Nephron progenitor cell (in vitro differentiated cells): ENCODE measurements around the gene SFSWAP.
A peak's percentile ranks its signal among the peaks of the same experiment; 100 is the strongest.

ENCODE experiments used
- DNase-seq: peaks from one replicate; pipeline ENCODE4 v3.0.0; 2021
- H3K27ac Mint-ChIP-seq: 2 replicates; pipeline ENCODE4 v1.8.0; 2021; ENCODE audit warnings: mild to moderate bottlenecking, moderate library complexity, mixed read lengths
- H3K27me3 Mint-ChIP-seq: 2 replicates; pipeline ENCODE4 v1.8.0; 2021; ENCODE audit warnings: mild to moderate bottlenecking, low read depth, mixed read lengths; ENCODE audit not compliant: poor library complexity
- H3K36me3 Mint-ChIP-seq: 2 replicates; pipeline ENCODE4 v1.8.0; 2021; ENCODE audit warnings: low read depth, mixed read lengths
- H3K4me1 Mint-ChIP-seq: 2 replicates; pipeline ENCODE4 v1.8.0; 2021; ENCODE audit warnings: mixed read lengths
- H3K4me3 Mint-ChIP-seq: 2 replicates; pipeline ENCODE4 v1.8.0; 2021; ENCODE audit warnings: mild to moderate bottlenecking, moderate library complexity, mixed read lengths
- H3K9me3 Mint-ChIP-seq: 2 replicates; pipeline ENCODE4 v1.8.0; 2021; ENCODE audit warnings: mild to moderate bottlenecking, moderate library complexity, mixed read lengths
- CTCF ChIP-seq: fragments of 200-600 bp; sonication (generic); IDR thresholded peaks from 2 replicates; pipeline ENCODE4 v1.5.0; 2021; ENCODE audit warnings: antibody characterized with exemption

SFSWAP gene

DNA sequence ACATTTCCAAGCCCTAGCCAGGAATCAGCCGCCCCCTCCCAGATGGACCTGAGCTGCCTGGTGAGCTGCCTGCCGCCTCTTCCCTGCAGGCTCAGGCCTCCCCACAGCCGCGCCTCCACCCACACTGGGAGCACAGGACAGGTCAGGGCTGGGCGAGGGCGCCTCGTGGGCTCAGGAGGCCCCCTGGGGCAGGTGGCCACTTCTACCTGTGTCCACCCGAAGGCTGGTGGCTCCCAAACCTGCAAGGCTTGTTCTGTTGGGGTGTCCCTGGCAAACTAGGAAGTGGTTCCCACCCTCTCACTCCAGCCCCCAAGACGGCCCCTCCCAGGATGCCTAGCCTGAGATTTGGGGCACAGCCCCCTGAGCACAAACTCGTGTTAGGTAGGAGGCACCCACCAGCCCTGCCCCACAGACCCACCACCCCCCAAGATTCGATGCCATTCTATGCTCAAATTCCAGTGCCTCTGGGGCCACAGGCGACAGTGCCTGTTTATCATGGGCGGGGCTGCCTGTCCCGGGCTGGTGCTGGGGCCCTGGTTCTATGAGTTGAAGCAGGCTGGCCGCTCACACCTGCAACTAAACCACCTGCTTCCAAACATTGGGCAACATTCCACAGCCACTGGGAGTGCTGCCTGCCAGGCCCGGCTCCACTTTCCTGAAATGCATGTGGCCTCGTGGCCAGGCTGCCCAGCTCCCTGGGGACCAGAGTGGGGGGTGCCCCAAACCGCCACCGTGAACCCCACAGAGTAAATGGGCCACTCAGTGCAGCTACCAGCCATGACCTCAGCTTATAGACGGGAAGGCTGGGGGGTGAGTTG, 124.1 kb downstream of the SFSWAP start:
- DNase-seq: no peak
- H3K9me3 Mint-ChIP-seq: no peaks in the 10 kb centered on the region
- no peak for TF ChIP-seq CTCF
- H3K27ac Mint-ChIP-seq: no peak overlapping the region
- peaks cover 36% of the 10 kb centered on the region for H3K27me3 Mint-ChIP-seq
- H3K4me1 Mint-ChIP-seq: no peaks in the 10 kb centered on the region
- H3K36me3 Mint-ChIP-seq: no peaks in the 10 kb centered on the region
- H3K4me3 Mint-ChIP-seq: no peak overlapping the region

DNA sequence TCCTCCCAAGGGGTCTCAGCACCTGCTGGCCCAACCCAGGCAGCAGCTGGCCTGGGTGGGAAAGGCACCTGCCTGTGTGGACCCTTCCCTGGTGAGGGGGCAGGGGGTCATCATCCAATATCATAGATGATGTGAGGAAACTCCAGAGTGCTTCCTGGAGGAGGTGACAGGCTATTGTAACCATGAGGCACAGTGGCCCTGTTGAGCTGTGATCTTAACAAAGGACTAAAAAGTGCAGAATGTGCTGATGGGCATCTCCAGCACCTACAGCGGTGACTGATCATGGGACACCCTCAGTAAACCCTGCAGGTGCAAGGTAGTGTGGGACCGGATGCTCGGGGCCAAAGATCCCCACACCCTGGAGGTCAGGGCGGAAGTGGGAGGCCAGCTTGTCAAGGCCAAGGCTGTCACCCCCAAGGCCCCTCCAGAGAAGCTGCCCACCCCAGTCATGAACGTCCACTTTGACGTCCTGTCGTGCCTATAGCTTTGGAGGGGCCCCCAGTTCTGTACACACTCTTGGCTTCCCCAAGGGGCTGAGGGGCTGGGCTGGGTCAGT, 124.8 kb downstream of the SFSWAP start:
- no peaks in the 10 kb centered on the region for H3K9me3 Mint-ChIP-seq
- TF ChIP-seq CTCF: no peak
- H3K36me3 Mint-ChIP-seq: no peaks in the 10 kb centered on the region
- no peak for DNase-seq
- no peaks in the 10 kb centered on the region for H3K4me1 Mint-ChIP-seq
- H3K27me3 Mint-ChIP-seq: peaks cover 32% of the 10 kb centered on the region
- no peak overlapping the region for H3K4me3 Mint-ChIP-seq
- no peak overlapping the region for H3K27ac Mint-ChIP-seq

DNA sequence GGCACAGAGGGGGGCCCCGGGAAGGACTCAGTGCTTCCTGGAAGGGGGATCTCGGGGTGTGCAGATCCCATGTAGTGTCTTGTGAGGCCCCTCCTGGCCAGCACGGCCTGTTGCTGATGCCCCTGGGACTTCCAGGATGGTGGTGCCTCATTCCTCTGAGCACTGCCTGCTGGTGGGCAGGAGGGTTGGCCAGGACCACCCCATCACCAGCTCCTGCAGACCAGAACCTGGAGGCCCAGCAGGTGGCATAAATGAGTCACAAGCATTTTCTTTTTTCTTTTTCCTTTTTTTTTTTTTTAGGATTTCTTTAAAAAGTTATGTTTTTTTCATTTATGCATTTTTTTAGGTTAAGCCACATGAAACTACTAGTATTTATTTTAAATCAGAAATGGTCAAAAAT, 125.3 kb downstream of the SFSWAP start:
- Mint-ChIP-seq H3K27ac (no peak overlapping the region), H3K9me3 (no peaks in the 10 kb centered on the region), H3K4me1 (no peaks in the 10 kb centered on the region), H3K4me3 (no peak overlapping the region), H3K27me3 (peaks cover 27% of the 10 kb centered on the region), H3K36me3 (no peaks in the 10 kb centered on the region)
- DNase-seq: no peak
- peak; percentile 16 for TF ChIP-seq CTCF

DNA sequence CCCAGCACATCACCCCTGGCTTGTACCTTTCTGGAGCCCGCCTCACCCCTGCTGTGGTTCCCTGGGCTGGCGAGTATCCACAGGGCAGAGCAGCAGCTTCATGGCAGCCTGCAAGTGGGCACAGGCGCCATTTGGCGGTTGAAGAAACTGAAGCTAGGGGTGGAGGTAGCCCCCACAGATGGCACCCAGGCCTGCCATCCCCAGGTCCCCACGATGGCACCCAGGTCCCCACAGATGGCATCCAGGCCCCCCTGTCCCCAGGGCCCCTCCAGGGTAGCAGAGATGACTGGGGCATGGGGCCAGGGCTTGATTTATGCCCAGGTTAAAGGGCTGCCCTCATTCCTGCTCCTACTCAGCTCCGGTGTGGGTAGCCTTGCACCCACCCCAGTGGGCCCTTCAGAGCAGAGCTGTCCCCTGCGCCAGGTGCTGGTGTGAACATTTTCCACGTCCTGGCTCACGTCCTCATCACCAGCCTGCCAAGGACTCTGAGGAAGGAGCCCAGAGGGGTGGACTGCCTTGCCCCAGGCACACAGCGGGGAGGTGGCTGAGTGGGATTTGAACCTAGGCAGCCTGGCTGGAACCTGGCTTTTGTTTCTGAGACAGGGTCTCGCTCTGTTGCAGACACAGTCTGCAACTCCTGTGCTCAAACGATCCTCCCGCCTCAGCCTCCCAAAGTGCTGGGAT, 126.0 kb downstream of the SFSWAP start:
- Mint-ChIP-seq H3K36me3 (no peaks in the 10 kb centered on the region), H3K27ac (no peak overlapping the region), H3K9me3 (no peaks in the 10 kb centered on the region), H3K27me3 (peaks cover 21% of the 10 kb centered on the region), H3K4me3 (no peak overlapping the region), H3K4me1 (no peaks in the 10 kb centered on the region)
- no peak for DNase-seq
- TF ChIP-seq CTCF: no peak

GRCh38 chr12:131840643-131841416, 129.9 kb downstream of the SFSWAP start:
- no peaks in the 10 kb centered on the region for H3K36me3 Mint-ChIP-seq
- no peaks in the 10 kb centered on the region for H3K4me1 Mint-ChIP-seq
- TF ChIP-seq CTCF: no peak
- no peaks in the 10 kb centered on the region for H3K27me3 Mint-ChIP-seq
- H3K27ac Mint-ChIP-seq: no peak overlapping the region
- H3K9me3 Mint-ChIP-seq: no peaks in the 10 kb centered on the region
- no peak for DNase-seq
- H3K4me3 Mint-ChIP-seq: no peak overlapping the region
